DOHH2 (cell line): ENCODE measurements around the gene GFPT2.

Experiments used
- CTCF ChIP-seq: fragments of 200-600 bp; sonication (generic); IDR thresholded peaks from one replicate; pipeline ENCODE4 v1.5.1; 2014; ENCODE audit warnings: antibody characterized with exemption, mild to moderate bottlenecking, low read depth, low read length; ENCODE audit not compliant: poor library complexity, severe bottlenecking
- EZH2phosphoT487 ChIP-seq: fragments of 200-600 bp; sonication (generic); IDR thresholded peaks from 2 replicates; pipeline ENCODE4 v1.6.1; 2017; ENCODE audit warnings: borderline replicate concordance, mild to moderate bottlenecking, antibody characterized with exemption, low read length, moderate library complexity, mixed read lengths

DNA sequence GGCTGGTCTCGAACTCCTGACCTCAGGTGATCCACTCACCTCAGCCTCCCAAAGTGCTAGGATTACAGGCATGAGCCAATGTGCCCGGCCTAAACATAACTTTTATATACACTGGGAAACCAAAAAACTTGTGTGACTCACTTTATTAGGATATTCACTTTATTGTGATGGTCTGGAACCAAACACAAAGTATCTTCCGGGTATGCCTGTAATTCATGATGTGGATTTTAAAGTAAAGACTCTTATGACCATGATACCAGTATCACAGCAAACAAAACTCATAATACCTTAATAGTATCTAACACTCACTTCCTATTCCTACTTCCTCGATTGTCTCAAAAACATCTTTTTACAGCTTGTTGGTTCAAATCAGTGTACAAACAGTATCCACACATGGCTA is 12.7 kb upstream of the GFPT2 start:
- TF ChIP-seq CTCF (no peak), EZH2phosphoT487 (no peak)
